Measurements from ENCODE around the gene PHETA2. TPM values are rescaled to one million over a fixed set of nuclear protein-coding genes. Genes with fewer than 3 reads are reported as not detected.

PHETA2 gene
- total and polyA plus RNA-seq, 2 of the 13 experiments (the other 11 are each of a cell fraction or from before 2014, with no cell fraction given), result 0.07 TPM; not detected in 1

DNA sequence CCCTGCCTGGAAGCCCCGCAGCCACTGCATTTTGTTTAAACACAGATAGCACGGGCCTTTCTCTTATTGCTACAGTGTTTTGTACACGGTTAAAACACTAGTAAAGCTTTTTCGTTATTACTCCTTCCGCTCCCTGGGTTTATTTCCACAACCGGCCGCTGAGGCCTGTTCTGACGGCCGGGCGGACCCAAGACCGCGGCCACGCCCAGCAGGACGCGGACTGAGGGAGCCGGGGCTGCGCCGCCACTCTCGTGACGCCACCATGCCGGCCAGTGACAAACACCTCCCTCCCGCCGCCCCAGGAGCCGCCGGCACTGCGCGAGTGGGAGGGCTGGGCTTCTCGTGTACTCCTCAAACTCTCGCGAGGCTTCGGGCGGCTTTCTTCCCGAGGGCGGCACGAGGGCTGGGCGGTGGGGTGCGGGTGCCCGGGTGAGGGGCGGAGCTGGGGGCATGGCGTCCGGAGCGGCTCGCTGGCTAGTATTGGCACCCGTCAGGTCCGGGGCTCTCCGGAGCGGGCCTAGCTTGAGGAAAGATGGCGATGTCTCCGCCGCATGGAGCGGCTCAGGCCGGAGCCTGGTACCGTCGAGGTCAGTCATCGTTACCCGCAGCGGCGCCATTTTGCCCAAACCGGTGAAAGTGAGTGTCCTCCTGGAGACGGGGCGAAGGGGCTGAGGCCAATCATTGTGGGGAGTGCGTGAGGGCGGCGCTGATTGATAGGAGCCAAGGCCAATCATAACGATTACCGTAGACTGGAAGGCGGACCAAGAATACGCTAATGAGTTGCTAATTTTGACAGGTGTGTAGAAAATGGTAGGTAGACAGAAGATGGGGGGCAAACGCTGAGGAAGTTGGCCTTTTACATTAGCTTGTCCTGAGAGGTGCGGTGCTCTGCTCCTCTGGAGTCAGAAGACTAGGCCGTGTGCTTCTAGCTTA is 5.5 kb downstream of the PHETA2 start, which contains the start of gene SMDT1 (continued):
- TF ChIP-seq TCF12 (IDR thresholded peaks at IDR 0.05) (no peak), TCF12 (CRISPR knock-in tag; IDR thresholded peaks at IDR 0.05) (no peak; the same call in 1 of the 2 replicates), CCDC6 (CRISPR knock-in tag; IDR thresholded peaks at IDR 0.05) (peak; percentile 28; the same call in 1 of the 2 replicates), BORCS8-MEF2B (CRISPR knock-in tag; IDR thresholded peaks at IDR 0.05) (peak; percentile 64; the same call in 1 of the 2 replicates), ADNP (CRISPR knock-in tag; IDR thresholded peaks at IDR 0.05) (no peak), SAFB2 (CRISPR knock-in tag; IDR thresholded peaks at IDR 0.05; ENCODE audit: borderline replicate concordance, low read depth) (0 out of 2 replicates have a peak, but pooled peaks have one; percentile 54), HOXA7 (CRISPR knock-in tag; IDR thresholded peaks at IDR 0.05) (no peak), HDAC2 (CRISPR knock-in tag; IDR thresholded peaks at IDR 0.05) (0 out of 2 replicates have a peak, but pooled peaks have one; percentile 26), PHF5A (CRISPR knock-in tag; IDR thresholded peaks at IDR 0.05; ENCODE audit: low read depth, unreplicated experiment) (no peak), ZNF563 (CRISPR knock-in tag; IDR thresholded peaks at IDR 0.05) (peak; percentile 84), SMAD3 (CRISPR knock-in tag; IDR thresholded peaks at IDR 0.05) (peak; percentile 19; the same call in 1 of the 2 replicates), ZNF24 (IDR thresholded peaks at IDR 0.05) (no peak), ZNF629 (CRISPR knock-in tag; conservative IDR thresholded peaks at IDR 0.05) (no peak), ZNF891 (CRISPR knock-in tag; IDR thresholded peaks at IDR 0.05) (peak; percentile 85; the same call in 1 of the 2 replicates), ZKSCAN8 (CRISPR knock-in tag; IDR thresholded peaks at IDR 0.05; ENCODE audit: borderline replicate concordance) (no peak), TRIM24 (CRISPR knock-in tag; IDR thresholded peaks at IDR 0.05) (no peak), MIXL1 (CRISPR knock-in tag; IDR thresholded peaks at IDR 0.05) (no peak; the same call in 1 of the 2 replicates), ZFP41 (CRISPR knock-in tag; IDR thresholded peaks at IDR 0.05; ENCODE audit: borderline replicate concordance) (no peak), HNF4A (CRISPR knock-in tag; IDR thresholded peaks at IDR 0.05) (no peak; the same call in 1 of the 2 replicates), ZFX (CRISPR knock-in tag; IDR thresholded peaks at IDR 0.05; ENCODE audit: low read depth) (peak; percentile 92), EZH2 (conservative IDR thresholded peaks at IDR 0.05; ENCODE audit: low read depth, low read length) (no peak)
- TF ChIP-seq, protein P1, sequence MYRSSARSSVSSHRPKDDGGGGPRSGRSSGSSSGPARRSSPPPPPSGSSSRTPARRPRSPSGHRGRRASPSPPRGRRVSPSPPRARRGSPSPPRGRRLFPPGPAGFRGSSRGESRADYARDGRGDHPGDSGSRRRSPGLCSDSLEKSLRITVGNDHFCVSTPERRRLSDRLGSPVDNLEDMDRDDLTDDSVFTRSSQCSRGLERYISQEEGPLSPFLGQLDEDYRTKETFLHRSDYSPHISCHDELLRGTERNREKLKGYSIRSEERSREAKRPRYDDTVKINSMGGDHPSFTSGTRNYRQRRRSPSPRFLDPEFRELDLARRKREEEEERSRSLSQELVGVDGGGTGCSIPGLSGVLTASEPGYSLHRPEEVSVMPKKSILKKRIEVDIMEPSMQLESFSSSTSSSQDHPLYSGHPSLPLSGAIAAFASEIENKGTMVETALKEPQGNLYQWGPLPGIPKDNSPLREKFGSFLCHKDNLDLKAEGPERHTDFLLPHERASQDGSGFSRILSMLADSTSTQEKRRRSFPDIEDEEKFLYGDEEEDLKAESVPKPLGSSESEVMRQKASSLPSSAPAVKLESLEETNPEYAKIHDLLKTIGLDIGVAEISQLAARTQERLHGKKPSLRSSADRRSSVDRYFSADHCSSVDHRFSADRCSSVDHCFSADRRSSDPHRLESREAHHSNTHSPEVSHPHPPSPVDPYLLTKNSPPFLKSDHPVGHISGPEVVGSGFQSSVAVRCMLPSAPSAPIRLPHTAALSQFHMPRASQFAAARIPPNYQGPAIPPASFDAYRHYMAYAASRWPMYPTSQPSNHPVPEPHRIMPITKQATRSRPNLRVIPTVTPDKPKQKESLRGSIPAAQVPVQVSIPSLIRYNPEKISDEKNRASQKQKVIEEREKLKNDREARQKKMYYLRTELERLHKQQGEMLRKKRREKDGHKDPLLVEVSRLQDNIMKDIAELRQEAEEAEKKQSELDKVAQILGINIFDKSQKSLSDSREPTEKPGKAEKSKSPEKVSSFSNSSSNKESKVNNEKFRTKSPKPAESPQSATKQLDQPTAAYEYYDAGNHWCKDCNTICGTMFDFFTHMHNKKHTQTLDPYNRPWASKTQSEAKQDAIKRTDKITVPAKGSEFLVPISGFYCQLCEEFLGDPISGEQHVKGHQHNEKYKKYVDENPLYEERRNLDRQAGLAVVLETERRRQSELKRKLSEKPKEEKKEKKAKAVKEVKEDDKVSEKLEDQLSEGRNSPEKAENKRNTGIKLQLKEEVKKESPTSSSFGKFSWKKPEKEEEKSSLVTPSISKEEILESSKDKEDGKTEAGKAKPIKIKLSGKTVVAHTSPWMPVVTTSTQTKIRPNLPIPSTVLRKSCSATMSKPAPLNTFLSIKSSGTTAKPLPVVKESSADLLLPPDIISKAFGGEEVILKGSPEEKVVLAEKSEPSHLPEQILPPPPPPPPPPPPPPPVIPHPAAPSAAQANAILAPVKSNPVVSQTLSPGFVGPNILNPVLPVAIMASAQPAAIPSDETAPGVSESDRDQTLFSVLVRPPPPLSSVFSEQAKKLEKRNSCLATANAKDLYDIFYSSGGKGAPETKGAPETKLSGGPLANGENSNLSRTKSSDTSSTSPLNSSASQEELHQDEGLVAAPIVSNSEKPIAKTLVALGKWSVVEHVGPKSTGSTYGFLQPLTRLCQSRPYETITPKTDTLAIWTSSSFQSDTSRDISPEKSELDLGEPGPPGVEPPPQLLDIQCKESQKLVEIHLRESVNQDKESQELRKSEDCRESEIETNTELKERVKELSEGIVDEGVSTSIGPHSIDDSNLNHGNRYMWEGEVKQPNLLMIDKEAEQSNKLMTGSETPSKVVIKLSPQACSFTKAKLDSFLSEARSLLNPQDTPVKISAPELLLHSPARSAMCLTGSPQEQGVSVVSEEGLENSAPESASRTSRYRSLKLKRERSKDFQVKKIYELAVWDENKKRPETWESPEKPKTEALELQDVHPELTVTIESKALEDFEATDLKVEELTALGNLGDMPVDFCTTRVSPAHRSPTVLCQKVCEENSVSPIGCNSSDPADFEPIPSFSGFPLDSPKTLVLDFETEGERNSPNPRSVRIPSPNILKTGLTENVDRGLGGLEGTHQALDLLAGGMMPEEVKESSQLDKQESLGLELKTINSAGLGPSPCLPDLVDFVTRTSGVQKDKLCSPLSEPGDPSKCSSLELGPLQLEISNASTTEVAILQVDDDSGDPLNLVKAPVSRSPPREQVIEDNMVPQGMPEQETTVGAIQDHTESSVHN (CRISPR knock-in tag; IDR thresholded peaks at IDR 0.05), result no peak; the same call in 1 of the 2 replicates
- TF ChIP-seq, protein P2, sequence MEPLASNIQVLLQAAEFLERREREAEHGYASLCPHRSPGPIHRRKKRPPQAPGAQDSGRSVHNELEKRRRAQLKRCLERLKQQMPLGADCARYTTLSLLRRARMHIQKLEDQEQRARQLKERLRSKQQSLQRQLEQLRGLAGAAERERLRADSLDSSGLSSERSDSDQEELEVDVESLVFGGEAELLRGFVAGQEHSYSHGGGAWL (CRISPR knock-in tag; IDR thresholded peaks at IDR 0.05), result peak; percentile 86
